Erythroblast (primary cell): ENCODE results near the gene PPP3CA.

Experiments used
- DNase-seq, 2 experiments: peaks; one replicate each; lab custom pipeline; 2025; lab: John Stamatoyannopoulos, UW
- GATA1 ChIP-seq: IDR thresholded peaks from 2 replicates; pipeline ENCODE4 v1.6.1; 2011; ENCODE audit warnings: low read depth, mild to moderate bottlenecking, control low read depth, low read length, moderate library complexity
- POLR2A ChIP-seq: IDR thresholded peaks from 2 replicates; pipeline ENCODE4 v1.6.1; 2011; ENCODE audit warnings: mild to moderate bottlenecking, low read length

PPP3CA gene

GRCh38 chr4:100989401-100989800 lies 357.9 kb downstream of the PPP3CA start:
- no peak for TF ChIP-seq GATA1
- no peak for TF ChIP-seq POLR2A
- DNase-seq = no peak

- no peak for TF ChIP-seq POLR2A
- TF ChIP-seq GATA1 = no peak
- DNase-seq = no peak
These were observed 358.4 kb downstream of the PPP3CA start for GRCh38 chr4:100988876-100989275.

GRCh38 chr4:100986360-100986868 lies 360.9 kb downstream of the PPP3CA start:
- TF ChIP-seq GATA1 (no peak), POLR2A (no peak)
- DNase-seq = no peak

- TF ChIP-seq POLR2A = no peak
- no peak for TF ChIP-seq GATA1
- no peak for DNase-seq
These were observed 361.8 kb downstream of the PPP3CA start for GRCh38 chr4:100985576-100985975.

- DNase-seq = no peak
- TF ChIP-seq GATA1 (no peak), POLR2A (no peak)
These were observed 362.4 kb downstream of the PPP3CA start for GRCh38 chr4:100984901-100985300.

- DNase-seq = no peak
These were observed 363.9 kb downstream of the PPP3CA start for GRCh38 chr4:100983426-100983825.

GRCh38 chr4:100982345-100982744 lies 365.0 kb downstream of the PPP3CA start:
- no peak for DNase-seq
- TF ChIP-seq GATA1 (no peak), POLR2A (no peak)

More at GRCh38 chr4:100983426-100983825, 363.9 kb downstream of the PPP3CA start:
- TF ChIP-seq GATA1 (no peak), POLR2A (no peak)

GRCh38 chr4:100981447-100982204 lies 365.7 kb downstream of the PPP3CA start:
- no peak for DNase-seq
- no peak for TF ChIP-seq GATA1
- no peak for TF ChIP-seq POLR2A

GRCh38 chr4:100979736-100980135 lies 367.6 kb downstream of the PPP3CA start:
- TF ChIP-seq GATA1 (no peak), POLR2A (no peak)
- no peak for DNase-seq

GRCh38 chr4:100977746-100978397 lies 369.5 kb downstream of the PPP3CA start:
- TF ChIP-seq GATA1 = no peak
- no peak for TF ChIP-seq POLR2A
- DNase-seq = no peak

- no peak for TF ChIP-seq GATA1
- TF ChIP-seq POLR2A = no peak
- DNase-seq = no peak
These were observed 370.1 kb downstream of the PPP3CA start for GRCh38 chr4:100977274-100977673.
